K562 (cell line): ENCODE measurements around the gene ICA1. TPM values are rescaled to one million over a fixed set of nuclear protein-coding genes. Genes with fewer than 3 reads are reported as not detected.

ENCODE experiments used
- C11orf30 ChIP-seq: fragments of 450-650 bp; IDR thresholded peaks from 2 replicates; pipeline ENCODE4 v1.6.1; 2016; ENCODE audit warnings: low read depth, mild to moderate bottlenecking
- GTF2F1 ChIP-seq: IDR thresholded peaks from 2 replicates; pipeline ENCODE4 v1.6.1; 2011; ENCODE audit warnings: low read depth, low read length, improper control_type of control experiment
- HDAC1 ChIP-seq, 2 experiments: fragments of 450-650 bp; IDR thresholded peaks; 2 replicates each; pipeline ENCODE4 v1.6.1; 2016 to 2017; ENCODE audit warnings: inconsistent platforms in 1 of 2, mild to moderate bottlenecking in 1 of 2, moderate library complexity in 1 of 2
- MAFK ChIP-seq: IDR thresholded peaks from 2 replicates; pipeline ENCODE4 v1.6.1; 2011; ENCODE audit warnings: low read length, improper control_type of control experiment
- MBD2 ChIP-seq: sonication (generic); IDR thresholded peaks from 2 replicates; pipeline ENCODE4 v1.6.1; 2016; ENCODE audit warnings: low read depth, borderline replicate concordance
- POU5F1 ChIP-seq: fragments of 150-350 bp; IDR thresholded peaks from 2 replicates; pipeline ENCODE4 v1.6.1; 2014; ENCODE audit warnings: borderline replicate concordance, low read length, low read depth, mild to moderate bottlenecking; ENCODE audit not compliant: partially characterized antibody
- PYGO2 ChIP-seq: fragments of 450-650 bp; IDR thresholded peaks from 2 replicates; pipeline ENCODE4 v1.6.1; 2016; ENCODE audit warnings: mild to moderate bottlenecking, missing genetic modification characterization, moderate library complexity, missing compliant biosample characterization
- ZFP1 ChIP-seq: fragments of 450-650 bp; formaldehyde crosslinking; IDR thresholded peaks from 2 replicates; pipeline ENCODE4 v1.4.0; 2020; ENCODE audit warnings: mild to moderate bottlenecking, mixed read lengths
- ZNF224 ChIP-seq: sonication (generic); formaldehyde crosslinking; IDR thresholded peaks from 2 replicates; pipeline ENCODE4 v1.8.0; 2022; ENCODE audit warnings: mild to moderate bottlenecking, missing genetic modification reagents
- ZNF316 ChIP-seq: fragments of 450-650 bp; IDR thresholded peaks from 2 replicates; pipeline ENCODE4 v1.6.1; 2016
- ZNF699 ChIP-seq: fragments of 250-450 bp; sonication (Bioruptor Pico); IDR thresholded peaks from 2 replicates; pipeline ENCODE4 v1.8.0; 2021; ENCODE audit warnings: mild to moderate bottlenecking, moderate library complexity; ENCODE audit not compliant: insufficient replicate concordance
- ZNF717 ChIP-seq: fragments of 250-450 bp; sonication (Bioruptor Pico); IDR thresholded peaks from 2 replicates; pipeline ENCODE4 v1.5.0; 2021
- polyA plus RNA-seq, 8 experiments: library from polyadenylated mRNA; depleted of rRNA in 4 of 8; stranded (reverse) in 5 of 8; unstranded in 3 of 8; fragments of >200 nt; fragmentation: Nextera tagmentation in 2 of 8; fragmentation: Illumina TruSeq in 1 of 8; extraction: Ambion mirVana in 2 of 8; extraction: Trizol in 1 of 8; gene quantifications; 2 replicates each; pipeline versions ENCODE4 v1.2.1 to v1.2.3, GENCODE V29; 2011 to 2014; ENCODE audit warnings: inconsistent platforms in 1 of 8, missing spikeins in 1 of 8
- total RNA-seq, 7 experiments: library from RNA; depleted of rRNA in 6 of 7; stranded (reverse); fragments of >200 nt in 6 of 7; fragmentation: Illumina TruSeq in 2 of 7; extraction: Trizol in 2 of 7; gene quantifications; 2 replicates each; pipeline versions ENCODE4 v1.2.1 to v1.2.3, GENCODE V29; 2011 to 2021; ENCODE audit warnings: low replicate concordance in 1 of 7
- TF ChIP-seq, protein P1 (sequence below): sonication (generic); formaldehyde crosslinking; IDR thresholded peaks from 2 replicates; pipeline ENCODE4 v1.8.0; 2022; ENCODE audit warnings: mild to moderate bottlenecking, missing genetic modification reagents
- TF ChIP-seq, protein P2 (sequence below): fragments of 250-450 bp; sonication (Bioruptor Pico); IDR thresholded peaks from 2 replicates; pipeline ENCODE4 v1.5.0; 2021; ENCODE audit warnings: mild to moderate bottlenecking, moderate library complexity
- TF ChIP-seq, protein P3 (sequence below): fragments of 250-450 bp; sonication (Bioruptor Pico); IDR thresholded peaks from 2 replicates; pipeline ENCODE4 v1.5.0; 2022; ENCODE audit warnings: mild to moderate bottlenecking

ICA1 gene
- total and polyA plus RNA-seq, 9 of the 15 experiments (the other 6 are each of a cell fraction or from before 2014, with no cell fraction given) = 7.1 to 22.3 (median 16.4) TPM

DNA sequence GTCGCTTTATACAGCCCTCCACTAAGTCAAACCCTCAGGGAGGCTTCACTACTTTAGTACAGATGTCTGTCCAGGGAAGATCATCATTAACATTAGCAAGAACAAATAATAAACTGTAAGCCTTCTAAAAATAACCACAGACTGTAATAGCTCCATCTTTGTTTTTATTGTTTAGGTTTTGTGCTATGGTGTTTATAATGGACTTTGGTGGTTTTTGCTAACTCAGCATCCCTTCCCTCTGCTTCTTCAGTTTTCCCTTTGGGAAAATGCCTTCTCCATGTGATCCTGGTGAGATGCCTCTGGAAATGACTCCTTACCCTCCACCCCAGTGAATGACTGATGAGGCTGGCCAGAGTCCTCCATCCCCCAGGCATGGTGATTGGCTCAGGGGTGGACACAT lies 131.3 kb downstream of the ICA1 start (continued):
- TF ChIP-seq, protein P1, sequence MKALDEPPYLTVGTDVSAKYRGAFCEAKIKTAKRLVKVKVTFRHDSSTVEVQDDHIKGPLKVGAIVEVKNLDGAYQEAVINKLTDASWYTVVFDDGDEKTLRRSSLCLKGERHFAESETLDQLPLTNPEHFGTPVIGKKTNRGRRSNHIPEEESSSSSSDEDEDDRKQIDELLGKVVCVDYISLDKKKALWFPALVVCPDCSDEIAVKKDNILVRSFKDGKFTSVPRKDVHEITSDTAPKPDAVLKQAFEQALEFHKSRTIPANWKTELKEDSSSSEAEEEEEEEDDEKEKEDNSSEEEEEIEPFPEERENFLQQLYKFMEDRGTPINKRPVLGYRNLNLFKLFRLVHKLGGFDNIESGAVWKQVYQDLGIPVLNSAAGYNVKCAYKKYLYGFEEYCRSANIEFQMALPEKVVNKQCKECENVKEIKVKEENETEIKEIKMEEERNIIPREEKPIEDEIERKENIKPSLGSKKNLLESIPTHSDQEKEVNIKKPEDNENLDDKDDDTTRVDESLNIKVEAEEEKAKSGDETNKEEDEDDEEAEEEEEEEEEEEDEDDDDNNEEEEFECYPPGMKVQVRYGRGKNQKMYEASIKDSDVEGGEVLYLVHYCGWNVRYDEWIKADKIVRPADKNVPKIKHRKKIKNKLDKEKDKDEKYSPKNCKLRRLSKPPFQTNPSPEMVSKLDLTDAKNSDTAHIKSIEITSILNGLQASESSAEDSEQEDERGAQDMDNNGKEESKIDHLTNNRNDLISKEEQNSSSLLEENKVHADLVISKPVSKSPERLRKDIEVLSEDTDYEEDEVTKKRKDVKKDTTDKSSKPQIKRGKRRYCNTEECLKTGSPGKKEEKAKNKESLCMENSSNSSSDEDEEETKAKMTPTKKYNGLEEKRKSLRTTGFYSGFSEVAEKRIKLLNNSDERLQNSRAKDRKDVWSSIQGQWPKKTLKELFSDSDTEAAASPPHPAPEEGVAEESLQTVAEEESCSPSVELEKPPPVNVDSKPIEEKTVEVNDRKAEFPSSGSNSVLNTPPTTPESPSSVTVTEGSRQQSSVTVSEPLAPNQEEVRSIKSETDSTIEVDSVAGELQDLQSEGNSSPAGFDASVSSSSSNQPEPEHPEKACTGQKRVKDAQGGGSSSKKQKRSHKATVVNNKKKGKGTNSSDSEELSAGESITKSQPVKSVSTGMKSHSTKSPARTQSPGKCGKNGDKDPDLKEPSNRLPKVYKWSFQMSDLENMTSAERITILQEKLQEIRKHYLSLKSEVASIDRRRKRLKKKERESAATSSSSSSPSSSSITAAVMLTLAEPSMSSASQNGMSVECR (CRISPR knock-in tag) = no peak
- peak; percentile 80 for TF ChIP-seq MAFK
- no peak for TF ChIP-seq ZNF699
- no peak for TF ChIP-seq HDAC1 (IDR thresholded peaks at IDR 0.05)
- TF ChIP-seq C11orf30 = peak; percentile 88
- no peak for TF ChIP-seq ZNF717 (CRISPR knock-in tag)
- peak; percentile 94 for TF ChIP-seq ZNF316
- TF ChIP-seq, protein P2, sequence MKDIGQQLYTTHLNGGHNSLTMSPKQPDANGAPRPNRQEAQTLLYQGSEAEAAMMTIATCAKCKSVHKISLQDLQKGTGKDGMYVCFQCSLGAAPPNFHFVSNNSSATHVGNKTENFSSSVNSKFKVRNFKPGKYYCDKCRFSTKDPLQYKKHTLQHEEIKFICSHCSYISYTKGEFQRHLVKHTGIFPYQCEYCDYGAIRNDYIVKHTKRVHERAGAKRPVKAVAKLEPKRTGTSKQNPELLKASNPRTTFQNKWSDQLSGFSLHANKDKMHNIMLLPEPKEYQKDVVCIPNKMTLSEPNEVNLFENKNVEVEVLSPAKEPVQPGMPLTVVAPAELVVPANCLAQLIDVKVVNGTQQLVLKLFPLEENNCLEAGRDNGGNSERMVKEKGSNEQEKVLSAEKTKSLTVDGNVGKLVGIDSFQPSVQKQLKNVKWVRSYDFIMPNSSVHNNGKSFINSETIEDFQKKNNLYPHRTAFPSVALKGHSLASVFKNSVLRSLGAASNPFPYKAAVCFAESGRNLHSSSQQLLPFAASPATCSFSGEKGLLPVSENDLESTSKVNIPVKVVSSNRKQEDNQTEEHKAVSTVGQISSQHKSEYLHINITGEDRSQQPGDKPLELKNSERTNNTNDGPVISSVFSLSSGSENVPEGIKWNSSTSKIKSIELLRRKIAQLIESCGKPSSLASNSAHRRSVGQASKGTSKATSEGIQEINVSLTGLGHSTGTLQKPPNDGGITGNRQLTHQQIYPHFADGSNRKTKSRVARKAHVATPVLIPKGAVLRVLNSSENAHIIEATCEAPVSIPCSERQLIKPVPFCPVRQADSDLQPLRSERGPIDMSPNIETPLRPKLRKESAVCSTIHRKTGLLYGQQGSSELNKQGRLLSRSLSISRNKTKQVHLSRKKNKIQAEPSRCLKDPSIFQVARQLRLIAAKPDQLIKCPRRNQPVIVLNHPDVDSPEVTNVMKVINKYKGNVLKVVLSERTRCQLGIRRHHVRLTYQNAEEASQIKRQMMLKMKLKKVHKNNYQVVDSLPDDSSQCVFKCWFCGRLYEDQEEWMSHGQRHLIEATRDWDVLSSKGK = no peak
- no peak for TF ChIP-seq ZNF224 (CRISPR knock-in tag)
- no peak for TF ChIP-seq MBD2
- no peak for TF ChIP-seq POU5F1
- TF ChIP-seq, protein P3, sequence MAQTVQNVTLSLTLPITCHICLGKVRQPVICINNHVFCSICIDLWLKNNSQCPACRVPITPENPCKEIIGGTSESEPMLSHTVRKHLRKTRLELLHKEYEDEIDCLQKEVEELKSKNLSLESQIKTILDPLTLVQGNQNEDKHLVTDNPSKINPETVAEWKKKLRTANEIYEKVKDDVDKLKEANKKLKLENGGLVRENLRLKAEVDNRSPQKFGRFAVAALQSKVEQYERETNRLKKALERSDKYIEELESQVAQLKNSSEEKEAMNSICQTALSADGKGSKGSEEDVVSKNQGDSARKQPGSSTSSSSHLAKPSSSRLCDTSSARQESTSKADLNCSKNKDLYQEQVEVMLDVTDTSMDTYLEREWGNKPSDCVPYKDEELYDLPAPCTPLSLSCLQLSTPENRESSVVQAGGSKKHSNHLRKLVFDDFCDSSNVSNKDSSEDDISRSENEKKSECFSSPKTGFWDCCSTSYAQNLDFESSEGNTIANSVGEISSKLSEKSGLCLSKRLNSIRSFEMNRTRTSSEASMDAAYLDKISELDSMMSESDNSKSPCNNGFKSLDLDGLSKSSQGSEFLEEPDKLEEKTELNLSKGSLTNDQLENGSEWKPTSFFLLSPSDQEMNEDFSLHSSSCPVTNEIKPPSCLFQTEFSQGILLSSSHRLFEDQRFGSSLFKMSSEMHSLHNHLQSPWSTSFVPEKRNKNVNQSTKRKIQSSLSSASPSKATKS = no peak
- TF ChIP-seq ZFP1 (CRISPR knock-in tag) = no peak
- TF ChIP-seq GTF2F1 = no peak
- TF ChIP-seq PYGO2 (tag) = no peak
